Activated gamma-delta T cell treated with anti-CD3 and anti-CD28 coated beads, Interleukin-2, amount 50 U/mL, for 16 hours (primary cell): ENCODE measurements around the gene JAM3.
"Not testable (repeated sequence)": the region's sequence is repeated elsewhere in the genome, so short reads cannot be mapped to it uniquely, and the experiment has no call there.

Experiments used
- DNase-seq: peaks from one replicate; pipeline ENCODE4 v3.0.0-alpha.2; 2020; ENCODE audit warnings: low read depth

The JAM3 gene

DNA sequence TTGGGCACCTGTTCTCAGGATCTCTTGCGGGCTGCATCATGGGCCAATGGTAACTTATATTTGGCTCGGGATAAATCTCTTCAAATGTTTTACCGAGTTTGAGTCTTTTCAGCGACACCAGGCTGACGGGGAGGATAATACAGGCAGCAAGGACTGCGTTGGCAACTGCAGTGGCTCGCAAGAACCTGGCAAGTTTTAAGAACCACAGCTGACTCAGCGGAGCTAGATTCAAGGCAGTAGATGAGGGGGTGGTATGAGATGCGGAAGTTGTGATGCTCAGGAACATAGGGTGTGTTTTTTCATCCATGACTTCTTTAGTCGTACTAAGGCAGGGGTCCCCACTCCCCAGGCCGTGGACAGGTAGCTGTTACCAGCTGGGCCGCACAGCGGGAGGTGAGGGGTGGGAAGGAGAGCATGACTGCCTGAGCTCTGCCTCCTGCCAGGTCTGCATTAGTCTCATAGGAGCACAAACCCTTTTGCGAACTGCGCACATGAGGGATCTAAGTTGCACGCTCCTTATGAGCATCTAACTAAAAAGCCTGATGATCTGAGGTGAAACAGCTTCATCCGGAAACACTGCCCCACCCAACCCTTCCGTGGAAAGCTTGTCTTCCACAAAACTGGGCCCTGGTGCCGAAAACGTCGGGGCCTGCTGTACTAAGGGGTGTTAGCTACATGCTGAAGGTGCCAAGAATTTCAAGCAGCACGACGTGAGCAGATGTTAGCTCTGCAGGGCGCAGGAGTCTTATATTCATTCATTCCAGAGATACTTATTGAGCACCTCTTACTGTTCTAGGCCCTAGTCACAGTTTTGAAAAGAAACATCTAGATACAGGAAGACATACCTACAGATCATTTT lies 6.4 kb upstream of the JAM3 start:
- DNase-seq: no peak

DNA sequence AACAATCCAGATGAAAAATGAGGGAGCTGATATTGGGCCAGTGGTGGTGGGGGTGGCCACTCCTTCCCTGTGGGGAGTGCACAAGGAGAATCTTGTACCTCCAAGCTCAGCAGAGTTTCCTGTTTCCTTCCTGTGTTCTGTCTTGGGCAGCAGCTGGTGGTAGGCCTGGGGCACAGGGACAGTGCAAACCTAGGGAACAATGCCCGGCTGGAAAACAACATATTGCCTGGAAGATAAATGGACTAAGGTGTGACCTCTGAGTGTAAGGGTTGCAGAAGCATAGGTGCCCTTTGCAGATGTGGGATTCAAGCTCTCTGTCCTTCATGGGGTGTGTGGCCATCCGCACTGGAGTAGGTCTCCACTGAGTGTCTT lies 5.8 kb upstream of the JAM3 start:
- no peak for DNase-seq

DNA sequence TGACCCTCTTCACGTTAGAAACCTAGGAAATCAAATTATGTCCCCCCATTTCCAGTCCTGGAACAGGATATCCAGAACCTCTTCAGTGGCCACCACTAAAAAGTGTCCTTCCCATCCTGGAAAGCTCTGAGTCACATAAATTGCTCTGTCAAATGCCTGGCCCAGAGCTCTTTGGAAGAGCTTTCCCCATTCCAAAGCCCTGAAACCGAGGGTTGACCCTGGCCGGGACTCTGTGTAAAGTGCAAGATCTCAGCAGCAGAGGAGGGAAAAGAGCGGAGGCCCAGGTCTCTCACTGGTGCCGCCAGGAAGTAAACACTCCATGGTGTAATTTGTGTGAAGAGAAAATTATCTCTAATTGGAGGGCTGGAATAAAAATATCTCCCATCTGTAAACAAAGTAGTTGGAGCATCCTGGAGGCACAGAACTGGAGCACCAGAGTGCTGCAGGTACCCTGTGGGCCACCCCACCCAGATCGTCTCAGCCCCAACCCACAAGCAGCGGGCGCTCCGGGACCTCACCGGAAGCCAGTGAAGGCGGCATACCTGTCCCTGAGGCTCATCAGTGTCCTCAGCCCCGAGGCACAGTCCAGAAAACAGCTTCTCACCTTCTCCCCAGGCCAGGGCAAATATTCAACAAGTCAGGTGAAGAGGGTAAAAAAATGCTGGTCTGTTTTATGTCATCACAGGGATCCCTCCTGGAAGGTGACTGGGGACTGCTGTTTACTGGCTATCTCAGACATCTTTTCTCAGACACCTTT lies 4.7 kb upstream of the JAM3 start:
- no peak for DNase-seq

- DNase-seq: no peak
These were observed 3.5 kb upstream of the JAM3 start for GRCh38 chr11:134065381-134065780.

- DNase-seq: no peak
These were observed 1.7 kb upstream of the JAM3 start for GRCh38 chr11:134066943-134067885.

- DNase-seq: no peak
These were observed 812 bp downstream of the JAM3 start for GRCh38 chr11:134069426-134070341.

GRCh38 chr11:134070342-134070845 lies 1.5 kb downstream of the JAM3 start:
- DNase-seq: no peak

DNA sequence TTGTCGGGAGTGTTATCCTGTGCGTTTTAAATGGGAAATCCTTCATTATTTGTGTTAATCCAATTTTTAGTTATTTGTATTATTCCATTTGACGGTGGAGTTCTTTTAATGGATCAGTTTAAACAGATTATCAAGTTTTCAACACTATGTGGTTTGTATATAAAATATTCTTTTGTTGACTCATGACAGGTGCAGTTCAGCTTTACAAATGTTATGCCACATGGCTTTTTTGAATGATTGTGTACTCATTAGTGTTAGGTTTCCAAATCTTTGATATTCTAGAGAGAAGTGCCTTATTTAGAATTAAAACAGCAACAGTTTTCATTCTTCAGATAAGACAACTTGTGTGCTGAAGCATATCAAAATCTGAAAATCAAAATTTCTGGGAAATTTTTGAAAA lies 2.4 kb downstream of the JAM3 start:
- DNase-seq: no peak

GRCh38 chr11:134071766-134072402 lies 3.0 kb downstream of the JAM3 start:
- DNase-seq: no peak

GRCh38 chr11:134072844-134073243 lies 4.0 kb downstream of the JAM3 start:
- DNase-seq: no peak

GRCh38 chr11:134074346-134074745 lies 5.5 kb downstream of the JAM3 start:
- no peak for DNase-seq

DNA sequence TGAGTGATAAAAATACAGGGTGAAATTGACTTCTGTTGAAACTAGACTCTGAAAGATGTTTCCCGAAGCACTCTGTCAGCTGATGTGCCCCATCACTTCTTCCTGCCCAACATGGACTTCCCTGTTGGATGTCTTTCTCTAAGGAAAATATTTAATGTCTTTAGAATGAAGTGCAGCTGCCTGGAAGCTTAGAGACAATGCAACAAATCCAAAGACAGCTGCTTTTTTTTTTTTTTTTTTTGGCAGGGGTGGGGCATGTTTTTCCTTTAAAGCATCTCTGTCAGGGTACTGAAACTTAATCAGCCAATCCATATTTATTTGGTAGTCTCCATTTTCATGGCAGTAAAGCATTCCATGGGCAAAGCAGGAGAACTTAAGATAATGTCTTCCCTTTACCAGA lies 5.9 kb downstream of the JAM3 start:
- DNase-seq: no peak

- DNase-seq: no peak
These were observed 10.4 kb downstream of the JAM3 start for GRCh38 chr11:134079317-134079716.

DNA sequence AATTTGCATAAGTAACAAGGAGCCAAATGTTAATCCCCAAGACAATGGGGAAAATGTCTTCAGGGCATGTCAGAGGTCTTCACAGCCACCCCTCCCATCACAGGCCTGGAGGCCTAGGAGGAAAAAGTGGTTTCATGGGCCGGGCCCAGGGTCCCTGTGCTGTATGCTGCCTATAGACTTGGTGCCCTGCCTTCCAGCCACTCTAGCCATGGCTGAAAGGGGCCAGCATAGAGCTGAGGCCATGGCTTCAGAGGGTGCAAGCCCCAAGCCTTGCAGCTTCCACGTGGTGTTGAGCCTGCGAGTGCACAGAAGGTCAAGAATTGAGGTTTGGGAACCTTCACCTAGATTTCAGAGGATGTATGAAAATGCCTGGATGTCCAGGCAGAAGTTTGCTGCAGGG lies 12.4 kb downstream of the JAM3 start:
- not testable (repeated sequence) for DNase-seq

DNA sequence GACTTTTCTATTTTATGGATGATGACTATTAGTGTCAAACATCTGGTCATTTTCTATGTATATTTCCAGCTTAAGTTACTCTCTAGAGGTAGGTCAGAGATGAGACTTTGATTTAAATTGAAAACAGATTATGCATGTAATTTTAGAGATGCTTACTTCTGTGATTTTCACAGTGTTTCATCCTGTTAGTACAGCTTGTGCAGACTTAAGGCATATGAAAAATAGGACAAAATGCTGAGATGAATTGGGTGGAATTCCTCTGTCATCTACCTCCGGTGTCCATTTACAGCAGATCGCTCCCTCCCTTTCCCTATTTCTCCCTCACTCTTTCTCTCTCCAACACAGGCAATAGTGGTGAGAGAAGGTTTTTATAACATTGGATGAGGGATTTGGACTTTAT lies 14.1 kb downstream of the JAM3 start:
- DNase-seq: no peak

GRCh38 chr11:134086376-134086775 lies 17.5 kb downstream of the JAM3 start:
- no peak for DNase-seq

GRCh38 chr11:134092006-134092405 lies 23.1 kb downstream of the JAM3 start:
- DNase-seq: not testable (repeated sequence)

DNA sequence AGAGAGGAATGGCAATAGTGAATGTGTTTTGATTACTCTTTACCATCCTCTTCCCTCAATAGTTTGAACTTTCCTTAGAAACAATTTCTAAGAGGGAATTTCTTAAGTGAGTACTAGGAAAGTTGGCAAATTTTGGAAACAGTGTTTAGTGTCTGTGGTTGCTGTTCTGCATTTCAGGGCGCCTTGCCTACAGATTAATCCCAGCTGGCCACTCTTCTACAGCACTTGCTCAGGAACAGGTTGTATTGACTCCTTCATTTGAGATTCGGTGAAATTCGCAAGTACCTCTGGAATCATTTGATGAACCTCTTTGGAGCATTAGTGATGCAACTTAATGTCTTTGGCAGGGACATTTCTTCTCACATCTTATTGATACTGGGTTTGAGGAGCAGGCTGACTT lies 28.3 kb downstream of the JAM3 start:
- no peak for DNase-seq

- DNase-seq: no peak
These were observed 29.8 kb downstream of the JAM3 start for GRCh38 chr11:134098566-134099184.

DNA sequence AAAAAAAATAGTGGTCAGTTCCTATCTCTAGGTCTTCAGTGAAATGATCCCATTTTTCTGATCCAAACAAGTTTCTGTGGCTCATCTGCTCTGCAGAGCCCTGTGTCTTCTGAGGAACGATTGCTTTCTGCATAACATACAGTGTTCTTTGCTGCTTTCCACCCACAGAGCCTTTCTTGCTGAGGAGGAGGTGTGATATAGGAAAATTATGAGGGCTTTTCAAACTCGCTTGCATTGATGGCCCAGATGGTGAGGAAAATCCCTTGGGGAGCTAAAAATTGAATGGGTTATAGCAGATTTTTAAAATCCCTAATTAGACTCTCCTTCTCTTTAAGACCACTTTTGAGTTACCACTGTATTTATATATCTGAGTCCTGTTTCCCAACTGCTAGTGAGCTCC lies 31.3 kb downstream of the JAM3 start:
- DNase-seq: no peak
